GM12878 (cell line): ENCODE results near the gene GPR39. TPM values are rescaled to one million over a fixed set of nuclear protein-coding genes. Genes with fewer than 3 reads are reported as not detected.

ENCODE experiments used
- ATAC-seq: fragments of 200-7000 bp; cut with Tn5 transposase; 3 replicates; pipeline ENCODE4 v1.9.1; 2020; ENCODE audit warnings: mild to moderate bottlenecking, moderate library complexity
- BruUV-seq: library from RNA; stranded (reverse); fragments of 400-500 nt; replicated peaks from 2 replicates; lab custom pipeline; 2021; lab: Mats Ljungman, UMichigan
- CTCF ChIA-PET: fragments of 300-600 bp; sonication (Branson Sonifier 250); formaldehyde crosslinking; extraction: SDS; loops from one replicate; lab custom pipeline; 2021; ENCODE audit warnings: inconsistent platforms; lab: Yijun Ruan, JAX
- POLR2A ChIA-PET: fragments of 350-600 bp; formaldehyde crosslinking; extraction: SDS; loops from one replicate; lab custom pipeline; 2021; ENCODE audit warnings: inconsistent platforms; lab: Charles Lee
- RAD21 ChIA-PET: fragments of 300-600 bp; sonication (Branson Sonifier 250); formaldehyde crosslinking; loops from one replicate; lab custom pipeline; 2023; ENCODE audit warnings: antibody characterized with exemption; ENCODE audit not compliant: unreplicated experiment; lab: Charles Lee
- SMC1A ChIA-PET: fragments of 300-600 bp; sonication (Branson Sonifier 250); formaldehyde crosslinking; loops from one replicate; lab custom pipeline; 2023; ENCODE audit not compliant: unreplicated experiment, uncharacterized antibody; lab: Charles Lee
- DNase-seq: peaks from one replicate; pipeline ENCODE4 v3.0.0-alpha.2; 2011; ENCODE audit warnings: low read depth, low spot score
- FAIRE-seq: peaks from 3 replicates; lab custom pipeline; 2011; peaks lifted over from hg19 to GRCh38; lab: Jason Lieb, UNC
- H2AFZ ChIP-seq: 2 replicates; pipeline ENCODE4 v1.6.0; 2011; ENCODE audit warnings: low read depth, low read length, control low read depth; ENCODE audit not compliant: control insufficient read depth
- H3K27ac ChIP-seq: 2 replicates; pipeline ENCODE4 v1.5.1; 2011; ENCODE audit warnings: control low read depth; ENCODE audit not compliant: control insufficient read depth, insufficient read depth
- H3K27me3 ChIP-seq, 2 experiments: replicated peaks in 1 of 2; 2 replicates each; pipeline versions ENCODE4 v1.6.0 to v1.6.1; 2011; ENCODE audit warnings: low read length in 1 of 2; ENCODE audit not compliant: control insufficient read depth in 2 of 2, insufficient read depth in 2 of 2
- H3K36me3 ChIP-seq, 2 experiments: 2 replicates each; pipeline ENCODE4 v1.5.1; 2011; ENCODE audit warnings: low read length in 1 of 2; ENCODE audit not compliant: control insufficient read depth in 2 of 2, insufficient read depth in 2 of 2
- H3K4me1 ChIP-seq: 2 replicates; pipeline ENCODE4 v1.6.1; 2011; ENCODE audit warnings: mild to moderate bottlenecking, low read length, moderate library complexity, mixed read lengths; ENCODE audit not compliant: control insufficient read depth, insufficient read depth
- H3K4me2 ChIP-seq: 2 replicates; pipeline ENCODE4 v1.6.0; 2011; ENCODE audit warnings: control low read depth; ENCODE audit not compliant: control insufficient read depth, insufficient read depth
- H3K4me3 ChIP-seq: fragments of 200-600 bp; sonication (generic); 2 replicates; pipeline ENCODE4 v1.5.1; 2016
- H3K79me2 ChIP-seq: 2 replicates; pipeline ENCODE4 v1.6.0; 2011; ENCODE audit warnings: low read length; ENCODE audit not compliant: control insufficient read depth, insufficient read depth
- H3K9ac ChIP-seq: 2 replicates; pipeline ENCODE4 v1.8.0; 2011; ENCODE audit warnings: low read length, control low read depth, mixed read lengths; ENCODE audit not compliant: control insufficient read depth, insufficient read depth
- H3K9me3 ChIP-seq: replicated peaks from 3 replicates; pipeline ENCODE4 v1.5.1; 2011; ENCODE audit warnings: mild to moderate bottlenecking, low read length; ENCODE audit not compliant: control insufficient read depth, insufficient read depth
- H4K20me1 ChIP-seq: 2 replicates; pipeline ENCODE4 v1.6.0; 2011; ENCODE audit not compliant: control insufficient read depth, insufficient read depth
- BRCA1 ChIP-seq: IDR thresholded peaks from 2 replicates; pipeline ENCODE4 v1.6.1; 2011; ENCODE audit warnings: low read depth, low read length, improper control_type of control experiment
- CEBPB ChIP-seq, 2 experiments: fragments of 150-350 bp in 1 of 2; IDR thresholded peaks; 2 replicates each; pipeline ENCODE4 v1.6.1; 2012 to 2014; ENCODE audit warnings: low read depth in 2 of 2, low read length in 2 of 2, borderline replicate concordance in 1 of 2, inconsistent platforms in 1 of 2
- DPF2 ChIP-seq: fragments of 450-650 bp; IDR thresholded peaks from 2 replicates; pipeline ENCODE4 v1.6.1; 2017; ENCODE audit warnings: mild to moderate bottlenecking
- EZH2 ChIP-seq: IDR thresholded peaks from 2 replicates; pipeline ENCODE4 v1.6.1; 2012; ENCODE audit warnings: low read depth, mild to moderate bottlenecking, control low read depth, inconsistent platforms, low read length, borderline replicate concordance; ENCODE audit not compliant: control insufficient read depth
- HDAC2 ChIP-seq: fragments of 200-600 bp; sonication (generic); IDR thresholded peaks from 2 replicates; pipeline ENCODE4 v1.6.1; 2017
- IRF4 ChIP-seq: IDR thresholded peaks from 2 replicates; pipeline ENCODE4 v1.6.1; 2011; ENCODE audit warnings: low read depth, low read length
- MTA2 ChIP-seq: fragments of 450-650 bp; IDR thresholded peaks from 2 replicates; pipeline ENCODE4 v1.6.1; 2016; ENCODE audit warnings: low read depth, mild to moderate bottlenecking, moderate library complexity
- NFYA ChIP-seq: IDR thresholded peaks from 2 replicates; pipeline ENCODE4 v1.6.1; 2011; ENCODE audit warnings: low read depth, mild to moderate bottlenecking, low read length, improper control_type of control experiment, borderline replicate concordance
- RAD51 ChIP-seq: fragments of 450-650 bp; IDR thresholded peaks from 2 replicates; pipeline ENCODE4 v1.6.1; 2016; ENCODE audit warnings: moderate library complexity, mild to moderate bottlenecking, inconsistent platforms
- SMC3 ChIP-seq: IDR thresholded peaks from 2 replicates; pipeline ENCODE4 v1.6.1; 2011; ENCODE audit warnings: low read length, improper control_type of control experiment, borderline replicate concordance
- ZNF207 ChIP-seq: fragments of 450-650 bp; IDR thresholded peaks from 2 replicates; pipeline ENCODE4 v1.6.1; 2014; ENCODE audit warnings: antibody characterized with exemption, mild to moderate bottlenecking, borderline replicate concordance
- ZNF384 ChIP-seq: IDR thresholded peaks from 2 replicates; pipeline ENCODE4 v1.6.1; 2012; ENCODE audit warnings: low read depth, mild to moderate bottlenecking, low read length, improper control_type of control experiment, borderline replicate concordance
- ZNF622 ChIP-seq: fragments of 450-650 bp; IDR thresholded peaks from 2 replicates; pipeline ENCODE4 v1.6.1; 2017; ENCODE audit warnings: mild to moderate bottlenecking, inconsistent platforms
- WGBS: methylation state at CpG from one replicate; pipeline ENCODE4 v1.1.6; 2016; ENCODE audit warnings: low lambda C conversion rate; ENCODE audit not compliant: insufficient replicate concordance, insufficient coverage; ENCODE audit errors: missing lambda C conversion rate; 5-methylcytosine and 5-hydroxymethylcytosine counted together
- in situ Hi-C: fragments of 300-500 bp; cut with MboI; formaldehyde crosslinking; loops from 9 replicates; pipeline ENCODE4 v1.14.3; 2018; ENCODE audit warnings: mixed read lengths
- intact Hi-C: fragments of 100-400 bp; cut with micrococcal nuclease; formaldehyde crosslinking; loops from one replicate; pipeline ENCODE4 v1.14.2; 2022; ENCODE audit not compliant: unreplicated experiment
- polyA plus RNA-seq, 11 experiments: library from polyadenylated mRNA; depleted of rRNA in 4 of 11; unstranded in 6 of 11; stranded (reverse) in 5 of 11; fragments of >200 nt; fragmentation: Nextera tagmentation in 4 of 11; fragmentation: Illumina TruSeq in 1 of 11; extraction: Ambion mirVana in 4 of 11; extraction: Trizol in 1 of 11; gene quantifications; 1 replicate in 1 of 11; 2 replicates in 10 of 11; pipeline versions ENCODE4 v1.2.1 to v1.2.3, GENCODE V29; 2011 to 2016; ENCODE audit warnings: inconsistent platforms in 2 of 11, missing spikeins in 2 of 11, low read depth in 1 of 11
- total RNA-seq, 4 experiments: library from RNA; depleted of rRNA in 3 of 4; stranded (reverse); fragments of >200 nt in 3 of 4; fragmentation: Illumina TruSeq in 1 of 4; extraction: Trizol in 1 of 4; gene quantifications; 2 replicates each; pipeline versions ENCODE4 v1.2.1 to v1.2.3, GENCODE V29; 2013 to 2021
- TF ChIP-seq, protein P1 (sequence below): IDR thresholded peaks from 2 replicates; pipeline ENCODE4 v1.6.1; 2012; ENCODE audit warnings: mild to moderate bottlenecking, low read depth, low read length
- TF ChIP-seq, protein P2 (sequence below): fragments of 450-650 bp; conservative IDR thresholded peaks from 2 replicates; pipeline ENCODE4 v1.6.1; 2017; ENCODE audit warnings: mild to moderate bottlenecking, moderate library complexity
- TF ChIP-seq, protein P3 (sequence below): IDR thresholded peaks from 2 replicates; pipeline ENCODE4 v1.6.1; 2012; ENCODE audit warnings: low read depth, low read length, improper control_type of control experiment

Gene GPR39
- total and polyA plus RNA-seq, 10 of the 15 experiments (the other 5 are each of a cell fraction or from before 2014, with no cell fraction given): 0.05 to 0.23 TPM; not detected in 8

DNA sequence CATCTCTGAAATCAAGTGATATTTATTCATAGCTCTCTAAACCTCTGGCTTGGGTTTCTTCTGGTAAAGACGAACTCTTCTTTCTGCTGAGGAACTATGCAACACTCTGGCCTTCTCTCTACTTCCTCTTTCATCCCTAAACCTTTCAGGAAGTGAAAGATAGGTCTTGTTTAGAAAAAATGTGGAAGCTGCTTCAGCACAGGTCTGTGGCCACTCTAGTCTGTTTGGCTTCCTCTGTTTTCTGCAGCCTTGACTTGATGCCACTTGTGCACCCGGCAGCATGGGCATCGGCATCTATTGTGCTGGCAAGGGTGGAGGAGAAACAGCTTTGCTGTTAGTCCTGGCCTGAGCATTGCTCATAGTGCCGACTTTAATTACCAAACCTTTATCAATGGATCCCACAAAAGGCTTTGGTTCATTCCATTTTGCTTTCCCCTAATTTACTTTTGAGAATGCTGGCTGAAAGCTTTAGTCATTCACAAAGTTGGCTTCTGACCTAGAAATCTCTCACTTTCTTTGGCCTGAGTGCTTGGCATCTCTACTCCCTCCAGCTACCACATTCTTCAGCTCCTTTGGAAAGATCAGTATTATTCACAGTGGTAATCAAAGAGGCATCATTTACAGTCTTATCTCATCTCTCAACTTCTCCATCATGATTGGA lies 32.0 kb upstream of the GPR39 start (continued):
- TF ChIP-seq, protein P1, sequence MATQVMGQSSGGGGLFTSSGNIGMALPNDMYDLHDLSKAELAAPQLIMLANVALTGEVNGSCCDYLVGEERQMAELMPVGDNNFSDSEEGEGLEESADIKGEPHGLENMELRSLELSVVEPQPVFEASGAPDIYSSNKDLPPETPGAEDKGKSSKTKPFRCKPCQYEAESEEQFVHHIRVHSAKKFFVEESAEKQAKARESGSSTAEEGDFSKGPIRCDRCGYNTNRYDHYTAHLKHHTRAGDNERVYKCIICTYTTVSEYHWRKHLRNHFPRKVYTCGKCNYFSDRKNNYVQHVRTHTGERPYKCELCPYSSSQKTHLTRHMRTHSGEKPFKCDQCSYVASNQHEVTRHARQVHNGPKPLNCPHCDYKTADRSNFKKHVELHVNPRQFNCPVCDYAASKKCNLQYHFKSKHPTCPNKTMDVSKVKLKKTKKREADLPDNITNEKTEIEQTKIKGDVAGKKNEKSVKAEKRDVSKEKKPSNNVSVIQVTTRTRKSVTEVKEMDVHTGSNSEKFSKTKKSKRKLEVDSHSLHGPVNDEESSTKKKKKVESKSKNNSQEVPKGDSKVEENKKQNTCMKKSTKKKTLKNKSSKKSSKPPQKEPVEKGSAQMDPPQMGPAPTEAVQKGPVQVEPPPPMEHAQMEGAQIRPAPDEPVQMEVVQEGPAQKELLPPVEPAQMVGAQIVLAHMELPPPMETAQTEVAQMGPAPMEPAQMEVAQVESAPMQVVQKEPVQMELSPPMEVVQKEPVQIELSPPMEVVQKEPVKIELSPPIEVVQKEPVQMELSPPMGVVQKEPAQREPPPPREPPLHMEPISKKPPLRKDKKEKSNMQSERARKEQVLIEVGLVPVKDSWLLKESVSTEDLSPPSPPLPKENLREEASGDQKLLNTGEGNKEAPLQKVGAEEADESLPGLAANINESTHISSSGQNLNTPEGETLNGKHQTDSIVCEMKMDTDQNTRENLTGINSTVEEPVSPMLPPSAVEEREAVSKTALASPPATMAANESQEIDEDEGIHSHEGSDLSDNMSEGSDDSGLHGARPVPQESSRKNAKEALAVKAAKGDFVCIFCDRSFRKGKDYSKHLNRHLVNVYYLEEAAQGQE: no peak
- TF ChIP-seq, protein P2, sequence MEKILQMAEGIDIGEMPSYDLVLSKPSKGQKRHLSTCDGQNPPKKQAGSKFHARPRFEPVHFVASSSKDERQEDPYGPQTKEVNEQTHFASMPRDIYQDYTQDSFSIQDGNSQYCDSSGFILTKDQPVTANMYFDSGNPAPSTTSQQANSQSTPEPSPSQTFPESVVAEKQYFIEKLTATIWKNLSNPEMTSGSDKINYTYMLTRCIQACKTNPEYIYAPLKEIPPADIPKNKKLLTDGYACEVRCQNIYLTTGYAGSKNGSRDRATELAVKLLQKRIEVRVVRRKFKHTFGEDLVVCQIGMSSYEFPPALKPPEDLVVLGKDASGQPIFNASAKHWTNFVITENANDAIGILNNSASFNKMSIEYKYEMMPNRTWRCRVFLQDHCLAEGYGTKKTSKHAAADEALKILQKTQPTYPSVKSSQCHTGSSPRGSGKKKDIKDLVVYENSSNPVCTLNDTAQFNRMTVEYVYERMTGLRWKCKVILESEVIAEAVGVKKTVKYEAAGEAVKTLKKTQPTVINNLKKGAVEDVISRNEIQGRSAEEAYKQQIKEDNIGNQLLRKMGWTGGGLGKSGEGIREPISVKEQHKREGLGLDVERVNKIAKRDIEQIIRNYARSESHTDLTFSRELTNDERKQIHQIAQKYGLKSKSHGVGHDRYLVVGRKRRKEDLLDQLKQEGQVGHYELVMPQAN: no peak

DNA sequence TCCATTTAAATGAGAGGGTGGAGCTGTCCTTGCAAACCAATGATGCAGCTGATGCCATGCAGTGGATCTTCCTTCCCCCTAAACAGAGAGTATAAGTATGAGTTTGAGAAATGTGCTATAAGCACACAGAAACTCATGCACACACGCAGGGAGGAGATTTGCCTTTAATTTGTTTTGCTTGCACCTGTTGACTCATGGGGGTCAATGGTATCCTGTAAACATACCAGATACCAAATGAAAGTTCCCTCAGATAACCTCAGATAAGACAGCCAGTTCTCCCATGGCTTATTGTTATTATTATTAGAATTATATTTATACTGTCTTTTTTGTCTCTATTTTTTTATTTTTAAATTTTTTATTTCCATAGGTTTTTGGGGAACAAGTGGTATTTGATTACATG lies 29.5 kb upstream of the GPR39 start:
- Histone ChIP-seq H3K4me2 (no peak overlapping the region), H3K27me3 (no peaks in the 10 kb centered on the region), H3K79me2 (no peaks in the 10 kb centered on the region), H3K27ac (no peak overlapping the region), H3K9me3 (no peaks in the 10 kb centered on the region), H2AFZ (no peak overlapping the region), H3K4me3 (no peak overlapping the region), H3K9ac (no peak overlapping the region), H4K20me1 (no peaks in the 10 kb centered on the region), H3K36me3 (no peaks in the 10 kb centered on the region), H3K4me1 (no peaks in the 10 kb centered on the region)
- BruUV-seq: no TSS peak
- intact Hi-C loops: no loop called here
- DNase-seq (no peak), FAIRE-seq (no peak), ATAC-seq (no peak)
- 0% methylated on average over 1 of the region's 1 CpG for WGBS
- CTCF ChIA-PET: no interaction called here
- in situ Hi-C loops: no loop called here
- RAD21 ChIA-PET: no interaction called here
- SMC1A ChIA-PET: no interaction called here
- POLR2A ChIA-PET: no interaction called here
- TF ChIP-seq ZNF207 (no peak), EZH2 (no peak), NFYA (no peak), IRF4 (no peak), MTA2 (no peak), HDAC2 (no peak), BRCA1 (no peak), SMC3 (no peak), CEBPB (IDR thresholded peaks at IDR 0.05; ENCODE audit: borderline replicate concordance in 1 of 2, low read depth in 2 of 2, low read length in 2 of 2) (no peak), ZNF384 (no peak), ZNF622 (no peak), DPF2 (no peak), RAD51 (no peak)
- TF ChIP-seq, protein P3, sequence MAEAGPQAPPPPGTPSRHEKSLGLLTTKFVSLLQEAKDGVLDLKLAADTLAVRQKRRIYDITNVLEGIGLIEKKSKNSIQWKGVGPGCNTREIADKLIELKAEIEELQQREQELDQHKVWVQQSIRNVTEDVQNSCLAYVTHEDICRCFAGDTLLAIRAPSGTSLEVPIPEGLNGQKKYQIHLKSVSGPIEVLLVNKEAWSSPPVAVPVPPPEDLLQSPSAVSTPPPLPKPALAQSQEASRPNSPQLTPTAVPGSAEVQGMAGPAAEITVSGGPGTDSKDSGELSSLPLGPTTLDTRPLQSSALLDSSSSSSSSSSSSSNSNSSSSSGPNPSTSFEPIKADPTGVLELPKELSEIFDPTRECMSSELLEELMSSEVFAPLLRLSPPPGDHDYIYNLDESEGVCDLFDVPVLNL: no peak
